GM18502 (cell line): Measurements from ENCODE around the gene CTBP1.
"Not testable (repeated sequence)": the region's sequence is repeated elsewhere in the genome, so short reads cannot be mapped to it uniquely, and the experiment has no call there.

ENCODE experiments used
- ATAC-seq: cut with Tn5 transposase; IDR thresholded peaks from one replicate; pipeline ENCODE4 v1.9.1; 2021; ENCODE audit warnings: mild to moderate bottlenecking; ENCODE audit not compliant: unreplicated experiment, poor library complexity

Gene CTBP1

DNA sequence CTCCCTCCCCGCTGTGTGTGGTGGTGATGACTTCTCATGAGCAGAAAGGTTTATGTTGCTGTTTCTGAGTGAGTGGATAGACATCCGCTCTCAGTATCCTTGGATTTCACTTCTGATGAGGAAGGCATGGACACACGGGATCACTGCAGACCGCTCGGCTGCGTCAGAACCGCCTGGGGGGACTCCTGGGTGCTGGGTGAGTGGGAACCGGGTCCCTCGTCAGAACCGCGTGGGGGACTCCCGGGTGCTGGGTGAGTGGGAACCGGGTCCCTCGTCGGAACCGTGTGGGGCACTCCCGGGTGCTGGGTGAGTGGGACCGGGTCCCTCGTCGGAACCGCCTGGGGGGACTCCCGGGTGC lies 9.0 kb downstream of the CTBP1 start:
- no peak for ATAC-seq

DNA sequence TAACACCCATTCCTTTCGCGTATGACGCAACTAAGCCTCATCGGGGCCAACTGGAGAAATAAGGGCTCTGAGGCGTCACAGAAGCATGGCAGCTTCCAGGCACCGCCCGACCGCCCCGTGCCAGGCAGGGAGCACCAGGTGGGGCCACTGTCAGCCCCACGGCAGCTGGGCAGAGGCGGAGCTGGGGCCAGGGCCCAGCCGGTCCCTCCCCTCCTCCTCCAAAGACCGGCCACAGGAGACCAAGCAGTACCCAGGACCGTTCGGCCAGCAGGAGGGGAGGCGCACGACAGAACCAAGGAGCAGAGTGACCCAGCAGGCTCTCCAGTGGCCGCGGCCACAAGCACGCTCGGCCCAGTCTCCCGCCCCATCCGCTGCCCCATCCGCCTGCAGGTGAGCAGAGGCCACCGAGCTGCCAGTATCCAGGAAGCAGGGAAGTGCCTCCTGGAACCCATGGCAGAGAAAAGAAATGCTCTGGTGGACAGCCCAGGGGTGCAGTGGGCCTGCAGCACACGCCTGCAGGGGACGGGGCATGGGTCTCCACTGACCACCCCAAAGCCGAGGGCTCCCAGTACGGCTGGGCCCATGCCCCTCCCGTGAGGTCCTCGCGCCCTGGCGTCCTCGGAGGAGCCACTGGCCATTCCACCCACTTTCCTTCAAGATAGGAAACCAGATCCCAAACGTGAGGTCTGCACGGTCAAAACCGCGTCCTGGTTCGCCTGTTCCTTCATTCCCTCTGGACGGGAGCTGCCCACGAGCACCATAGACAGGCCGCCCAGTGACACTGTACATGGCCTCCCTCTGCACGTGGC lies 9.6 kb downstream of the CTBP1 start:
- no peak for ATAC-seq

DNA sequence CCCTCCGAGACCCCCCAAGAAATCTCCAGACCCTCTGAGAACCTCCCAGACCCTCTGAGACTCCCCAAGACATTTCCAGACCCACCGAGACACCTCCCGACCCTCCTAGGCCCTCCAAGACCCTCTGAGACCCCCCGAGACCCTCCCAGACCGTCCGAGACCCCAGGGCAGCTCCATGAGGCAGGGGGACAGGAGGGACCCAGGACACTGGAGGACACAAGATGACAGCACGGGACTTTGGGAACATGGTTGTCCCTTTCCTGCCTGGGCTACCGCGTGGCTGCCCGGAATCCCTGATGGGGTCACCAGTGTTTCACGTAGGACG lies 10.3 kb downstream of the CTBP1 start:
- ATAC-seq, result no peak

DNA sequence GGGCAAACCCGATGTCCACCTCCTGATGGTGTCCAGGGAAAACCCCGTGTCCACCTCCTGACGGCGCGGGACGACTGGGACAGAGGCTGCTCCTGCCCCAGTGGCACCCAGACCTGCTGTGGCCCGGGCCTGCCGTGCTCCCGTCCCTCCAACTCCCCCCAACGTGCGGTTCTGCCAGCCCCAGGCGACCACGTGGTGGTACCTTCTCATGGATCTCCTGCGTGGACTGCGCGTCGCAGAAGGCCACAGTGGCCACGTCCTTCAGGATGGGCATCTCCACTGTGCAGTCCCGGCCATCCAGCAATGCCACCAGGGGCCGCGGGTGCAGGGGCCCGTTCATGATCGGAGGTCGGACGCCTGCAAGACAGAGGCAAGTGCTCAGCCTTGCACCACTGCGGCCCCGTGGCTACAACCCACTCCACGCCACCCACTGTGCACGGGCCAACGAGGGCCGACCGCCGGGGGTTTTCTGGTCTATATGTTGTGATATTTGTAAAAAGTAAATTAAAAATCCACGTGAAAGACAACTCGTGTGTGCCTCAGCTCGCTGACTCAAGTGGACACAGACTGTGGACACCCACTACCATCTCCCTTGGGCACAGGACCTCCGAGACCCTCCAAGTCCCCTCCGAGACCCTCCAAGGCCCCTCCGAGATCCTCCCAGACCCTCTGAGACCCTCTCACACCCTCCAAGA lies 10.8 kb downstream of the CTBP1 start:
- ATAC-seq, result no peak

DNA sequence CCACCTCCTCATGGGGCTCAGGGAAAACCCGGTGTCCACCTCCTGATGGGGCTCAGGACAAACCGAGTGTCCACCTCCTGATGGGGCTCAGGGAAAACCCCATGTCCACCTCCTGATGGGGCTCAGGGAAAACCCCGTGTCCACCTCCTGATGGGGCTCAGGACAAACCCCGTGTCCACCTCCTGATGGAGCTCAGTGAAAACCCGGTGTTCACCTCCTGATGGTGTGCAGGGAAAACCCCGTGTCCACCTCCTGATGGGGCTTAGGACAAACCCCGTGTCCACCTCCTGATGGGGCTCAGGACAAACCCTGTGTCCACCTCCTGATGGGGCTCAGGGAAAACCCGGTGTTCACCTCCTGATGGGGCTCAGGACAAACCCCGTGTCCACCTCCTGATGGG lies 11.7 kb downstream of the CTBP1 start:
- not testable (repeated sequence) for ATAC-seq

DNA sequence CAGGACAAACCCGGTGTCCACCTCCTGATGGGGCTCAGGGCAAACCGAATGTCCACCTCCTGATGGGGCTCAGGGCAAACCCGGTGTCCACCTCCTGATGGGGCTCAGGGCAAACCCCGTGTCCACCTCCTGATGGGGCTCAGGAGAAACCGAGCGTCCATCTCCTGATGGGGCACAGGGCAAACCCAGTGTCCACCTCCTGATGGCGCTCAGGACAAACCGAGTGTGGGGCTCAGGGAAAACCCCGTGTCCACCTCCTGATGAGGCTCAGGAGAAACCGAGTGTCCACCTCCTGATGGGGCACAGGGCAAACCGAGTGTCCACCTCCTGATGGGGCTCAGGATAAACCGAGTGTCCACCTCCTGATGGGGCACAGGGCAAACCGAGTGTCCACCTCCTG lies 12.1 kb downstream of the CTBP1 start:
- not testable (repeated sequence) for ATAC-seq

DNA sequence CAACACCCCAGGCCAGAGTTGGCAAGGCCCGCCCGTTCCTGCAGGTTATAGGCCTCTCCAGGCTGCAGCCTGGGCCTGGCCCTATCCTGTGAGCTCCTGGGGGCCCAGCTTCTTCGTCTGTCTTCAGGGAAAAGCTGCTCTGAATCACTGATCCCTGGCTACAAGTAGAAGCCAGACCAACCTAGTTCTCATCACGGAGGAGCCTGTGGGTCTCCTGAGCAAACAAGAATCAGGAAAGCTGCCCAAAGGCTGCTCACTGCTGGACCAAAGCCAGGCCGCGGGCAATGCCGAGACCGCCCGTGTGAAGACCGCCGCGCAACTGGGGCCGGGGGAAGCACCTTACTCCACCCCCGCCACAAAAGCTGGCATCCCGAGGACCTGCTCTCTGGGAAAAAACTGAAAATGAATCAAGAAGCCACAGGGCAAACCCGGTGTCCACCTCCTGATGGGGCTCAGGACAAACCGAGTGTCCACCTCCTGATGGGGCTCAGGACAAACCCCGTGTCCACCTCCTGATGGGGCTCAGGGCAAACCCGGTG lies 12.8 kb downstream of the CTBP1 start:
- no peak for ATAC-seq

DNA sequence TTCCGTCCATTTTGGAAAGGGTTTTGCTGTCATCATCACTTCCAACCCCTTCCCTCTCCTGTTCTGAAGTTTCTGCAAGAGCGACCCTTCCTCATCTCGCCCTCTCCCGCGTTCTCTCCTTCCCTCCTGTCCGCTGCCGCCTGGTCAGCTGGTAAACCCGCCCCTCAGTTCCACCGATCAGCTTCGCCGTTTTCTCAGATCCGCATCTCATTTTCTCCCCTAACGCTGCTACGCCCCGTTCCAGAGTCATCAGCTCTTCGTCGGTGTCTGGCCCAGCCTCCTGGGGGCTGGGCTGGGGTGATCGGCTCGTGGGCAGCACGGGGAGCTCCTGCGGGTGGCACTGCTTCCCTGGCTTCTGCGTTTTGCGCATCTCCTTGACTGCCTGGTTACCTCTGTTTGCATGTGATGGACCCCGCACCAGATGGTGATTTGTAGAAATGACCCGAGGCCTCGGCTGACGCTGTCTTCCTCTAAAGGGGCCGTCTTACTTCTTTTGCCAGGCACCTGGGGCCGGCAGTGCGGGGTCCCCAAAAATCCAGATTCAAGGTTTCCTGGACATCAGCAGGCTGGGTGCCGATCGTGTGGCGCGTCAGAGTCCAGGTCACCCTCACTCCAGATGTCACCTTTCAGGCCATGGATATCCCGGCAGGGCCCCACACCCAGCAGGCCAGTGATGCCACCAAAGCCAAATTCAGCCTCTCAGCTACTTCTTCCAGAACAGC lies 13.4 kb downstream of the CTBP1 start:
- ATAC-seq, result no peak

DNA sequence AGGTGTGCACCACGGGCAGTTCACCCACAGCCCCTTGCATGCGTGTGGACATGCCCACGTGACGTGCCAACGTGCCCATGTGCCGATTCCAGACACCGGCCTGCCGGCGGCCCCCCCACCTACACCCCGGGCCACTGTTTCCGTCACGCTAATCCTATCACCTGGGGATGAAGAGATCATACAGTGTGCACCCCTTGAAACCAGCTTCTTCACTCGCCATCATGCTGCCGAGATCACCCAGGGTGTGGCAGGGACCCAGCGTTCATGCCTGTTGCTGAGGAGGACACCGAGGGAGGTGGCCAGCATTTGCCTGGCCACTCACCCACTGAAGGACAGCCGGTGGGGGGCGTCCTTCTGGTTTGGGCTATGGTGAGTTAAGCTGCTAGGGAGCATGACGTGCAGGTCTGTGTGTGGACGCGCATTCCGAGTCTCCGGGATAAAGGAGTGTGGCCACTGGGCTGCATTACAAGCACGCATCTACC lies 14.1 kb downstream of the CTBP1 start:
- no peak for ATAC-seq

DNA sequence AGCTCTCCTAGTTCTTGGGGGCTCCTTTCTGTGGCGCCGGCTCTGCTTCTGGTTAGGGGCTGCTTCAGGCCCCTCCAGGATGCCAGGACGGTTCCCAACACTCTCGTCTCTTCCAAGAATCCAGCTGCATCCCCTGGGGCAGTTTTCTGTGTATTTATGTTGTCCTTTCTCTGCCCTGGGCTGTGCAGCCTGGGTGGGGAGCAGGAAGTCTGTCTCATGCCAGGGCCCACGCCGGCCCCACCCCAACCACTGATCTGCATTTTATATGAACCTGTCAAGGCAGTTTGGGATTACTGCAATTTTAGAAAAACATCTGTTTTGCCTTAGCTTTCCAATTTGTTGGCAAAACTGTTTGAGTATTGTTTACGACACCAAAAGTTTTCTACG lies 14.6 kb downstream of the CTBP1 start:
- ATAC-seq, result no peak

DNA sequence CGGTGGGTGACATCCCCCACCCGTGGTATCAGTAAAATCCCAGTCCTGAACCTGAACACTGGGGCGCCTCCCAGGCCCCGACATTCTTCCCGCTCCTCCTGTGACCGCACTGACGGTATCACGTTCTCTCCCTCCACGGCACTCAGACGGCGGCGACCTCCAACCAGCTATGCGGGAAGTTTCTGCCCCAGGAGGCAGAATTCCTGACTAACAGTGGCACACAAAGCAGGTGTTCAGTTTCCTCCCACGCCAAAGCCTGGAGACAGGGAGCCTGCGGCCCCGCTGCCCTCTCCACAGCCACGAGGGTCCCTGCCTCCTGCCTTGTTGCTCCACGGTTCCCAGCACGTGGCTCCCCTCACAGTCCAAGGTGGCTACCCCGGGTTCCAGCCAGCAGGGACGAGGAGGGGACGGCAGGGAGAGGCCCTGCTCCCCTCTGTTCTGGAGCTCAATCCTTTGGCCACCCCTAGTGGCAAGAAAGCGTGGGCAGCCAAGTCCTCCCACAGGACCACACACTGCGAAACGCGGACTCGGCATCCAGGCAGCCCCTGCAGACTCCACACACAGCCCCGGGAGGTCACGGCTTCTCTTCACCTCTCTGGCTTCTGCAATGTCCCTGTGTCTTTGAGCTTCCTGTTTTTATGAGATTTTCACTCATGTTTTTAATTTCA lies 15.2 kb downstream of the CTBP1 start:
- no peak for ATAC-seq

DNA sequence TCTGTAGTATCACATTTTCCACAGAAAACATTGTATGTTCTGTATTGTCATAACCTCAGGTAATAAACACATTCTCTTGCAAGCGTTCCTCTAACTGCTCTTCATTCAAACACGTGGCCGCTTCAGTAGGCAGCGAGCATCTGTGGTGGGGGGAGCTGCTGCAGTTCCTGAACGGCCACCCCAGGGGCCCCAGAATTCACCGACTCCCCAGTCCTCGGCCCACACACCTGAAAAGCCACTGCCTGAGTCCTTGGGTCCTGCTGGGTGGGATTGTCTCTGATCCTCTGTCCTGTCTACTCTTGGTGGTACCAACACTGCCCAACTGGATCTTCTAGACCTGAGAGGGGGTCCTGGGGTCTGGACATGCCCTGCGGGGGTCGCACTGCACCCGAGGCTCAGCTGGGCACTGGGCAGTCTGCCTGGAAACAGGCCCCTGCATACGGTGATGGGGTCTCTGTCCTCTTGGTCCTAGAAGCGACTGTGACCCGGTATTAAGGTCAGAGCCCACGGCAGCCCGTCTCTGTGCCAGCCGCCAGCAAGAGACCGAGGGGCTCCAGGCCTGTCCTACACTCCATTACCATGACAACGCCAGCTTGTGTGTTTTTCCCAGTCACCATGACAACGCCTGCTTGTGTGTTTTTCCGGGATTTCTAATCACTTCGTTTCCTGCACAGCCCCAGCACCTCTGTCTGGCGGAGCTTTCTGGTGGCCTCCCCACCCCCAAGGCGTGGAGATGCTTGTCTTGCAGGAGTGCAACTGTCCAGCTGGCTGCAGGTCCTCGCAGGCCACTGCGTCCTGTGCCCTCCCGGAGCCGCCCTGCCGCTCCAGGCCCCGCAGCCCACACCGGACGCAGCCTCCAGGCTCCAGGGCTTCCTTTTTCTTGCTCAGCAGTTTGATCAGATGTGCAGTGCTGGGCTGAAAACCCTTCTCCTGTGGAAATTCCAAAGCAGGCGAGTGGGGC lies 16.0 kb downstream of the CTBP1 start:
- ATAC-seq, result no peak

DNA sequence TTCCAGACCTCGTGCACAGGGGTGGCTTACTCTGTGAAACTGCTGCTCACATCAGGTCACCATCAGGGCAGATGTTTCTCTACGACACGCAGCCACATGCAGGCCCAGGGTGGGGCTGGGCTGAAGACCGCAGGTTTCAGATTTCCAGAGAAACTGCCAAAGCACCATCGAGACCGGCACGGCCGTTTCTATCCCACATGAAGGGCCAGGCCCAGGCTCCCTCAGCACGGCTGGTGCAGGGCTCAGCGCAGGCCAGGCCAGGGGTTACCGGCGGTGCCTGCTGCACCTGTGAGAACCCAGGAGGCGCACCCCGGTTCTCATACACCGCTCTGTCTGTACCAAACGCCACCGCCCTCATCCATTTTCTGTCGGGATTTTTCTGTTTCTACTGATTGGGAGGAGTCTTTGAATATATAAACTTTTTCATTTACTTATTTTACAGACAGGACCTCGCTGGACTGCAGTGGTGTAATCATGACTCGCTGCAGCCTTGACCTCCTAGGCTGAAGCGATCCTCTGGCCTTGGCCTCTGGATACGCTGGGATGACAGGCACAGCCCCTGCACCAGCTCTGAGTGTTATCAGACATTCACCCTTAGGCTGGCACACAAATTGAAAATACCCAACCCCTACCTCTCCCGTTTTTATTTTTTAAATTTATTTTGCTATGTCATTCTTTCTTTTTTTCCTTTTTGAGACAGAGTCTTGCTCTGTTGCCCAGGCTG lies 17.1 kb downstream of the CTBP1 start:
- ATAC-seq, result no peak

DNA sequence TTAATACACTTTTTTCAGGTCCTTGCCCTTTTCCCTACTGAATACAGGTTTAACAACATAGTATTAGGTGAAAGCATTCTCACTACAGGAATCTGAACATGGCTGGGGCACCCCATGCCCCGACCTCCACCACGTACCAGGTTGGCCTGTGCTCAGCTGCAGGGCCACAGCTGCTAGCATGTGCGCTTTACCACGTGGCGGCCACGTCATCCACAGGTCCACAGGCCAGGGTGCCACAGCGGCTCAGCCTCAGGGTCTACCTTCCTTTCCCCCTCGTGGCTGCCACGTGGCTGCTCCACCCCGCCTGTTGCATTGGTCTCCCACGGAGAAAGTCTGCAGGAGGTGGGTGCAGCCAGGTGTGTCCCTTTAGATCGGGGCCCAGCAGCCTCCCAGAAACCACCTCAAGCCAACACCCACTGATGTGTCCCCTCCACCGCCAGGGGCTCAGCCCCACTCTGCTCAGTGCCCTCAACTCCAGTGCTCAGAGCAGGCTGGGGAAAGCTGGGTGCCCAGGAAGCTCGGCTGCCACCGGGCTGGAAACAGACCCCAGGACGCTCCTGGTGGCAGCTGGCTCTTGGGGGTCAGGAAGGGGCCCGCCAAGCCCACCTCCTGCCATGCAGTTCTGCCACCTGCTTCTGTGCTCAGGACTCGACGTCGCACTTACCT lies 17.8 kb downstream of the CTBP1 start:
- no peak for ATAC-seq

DNA sequence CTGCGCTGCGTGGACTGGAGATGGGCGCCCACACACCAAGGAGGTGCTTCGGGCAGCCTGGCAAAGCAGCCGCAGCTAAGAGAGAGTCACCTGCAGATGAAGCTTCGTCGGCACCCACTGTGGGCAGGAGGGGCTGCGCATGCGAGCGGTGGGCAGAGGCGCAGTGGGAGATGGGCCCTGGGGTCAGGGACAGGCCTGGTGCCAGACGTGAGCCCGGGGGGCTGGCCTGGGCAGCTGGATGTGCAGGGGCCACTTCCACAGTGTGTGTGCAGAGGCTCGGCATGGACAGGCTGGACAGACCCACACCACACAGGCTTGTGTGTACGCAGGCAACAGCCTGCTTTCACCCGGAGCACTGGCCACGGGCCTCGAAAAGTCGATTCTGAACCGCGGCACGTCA lies 18.6 kb downstream of the CTBP1 start:
- ATAC-seq, result no peak

DNA sequence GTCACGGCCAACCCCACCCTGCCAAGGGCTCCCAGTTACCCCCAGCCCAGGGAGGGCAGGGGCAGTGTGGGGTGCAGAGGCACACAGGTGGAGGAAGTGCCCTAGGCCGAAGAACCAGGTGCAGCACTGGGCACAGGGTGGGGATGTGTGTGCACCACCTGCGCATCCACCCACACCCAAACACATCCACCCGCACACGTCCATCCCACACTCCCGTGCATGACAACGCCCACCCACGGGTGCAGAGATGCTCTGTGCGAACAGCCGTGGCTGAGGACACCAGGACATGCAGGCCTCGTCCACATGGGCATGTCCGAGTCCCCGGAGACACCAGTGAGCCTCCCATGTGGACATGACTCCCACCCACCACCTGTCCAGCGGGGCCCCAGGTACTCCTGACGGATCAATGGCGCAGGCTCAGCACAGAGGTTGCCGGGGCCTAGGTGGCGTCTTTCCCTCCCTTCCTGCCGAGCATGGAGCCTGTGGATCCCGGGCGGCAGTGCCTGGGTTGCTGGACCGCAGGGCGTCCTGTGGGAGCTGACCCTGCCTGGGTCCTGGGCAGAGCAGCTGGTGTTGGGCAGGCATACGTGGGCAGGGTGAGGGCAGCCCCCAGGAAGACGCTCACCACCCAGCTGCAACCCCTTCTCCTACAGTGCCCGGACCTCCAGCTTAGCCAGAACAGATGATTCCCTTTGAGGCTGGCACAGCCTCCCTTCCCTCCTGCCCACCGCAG lies 19.6 kb downstream of the CTBP1 start:
- ATAC-seq, result no peak

DNA sequence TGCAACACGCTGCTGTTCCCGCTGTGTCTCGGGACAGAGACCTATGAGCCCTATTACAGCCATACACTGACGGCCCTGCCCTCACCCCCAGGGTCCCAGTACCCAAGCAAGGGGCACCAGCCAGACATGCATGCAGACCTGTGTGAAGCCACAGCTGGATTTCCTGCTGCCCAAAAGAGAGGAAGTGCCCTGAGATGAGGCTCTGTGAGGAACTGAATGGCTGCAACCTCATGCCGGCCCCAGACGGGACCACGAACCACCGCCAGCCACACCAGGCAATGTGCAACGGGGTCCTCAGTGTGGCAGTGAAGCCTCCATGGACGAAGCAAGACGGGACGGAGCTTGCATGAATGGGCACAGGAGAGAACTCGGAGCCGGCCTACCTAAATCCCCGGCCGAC lies 21.1 kb downstream of the CTBP1 start:
- ATAC-seq, result no peak

DNA sequence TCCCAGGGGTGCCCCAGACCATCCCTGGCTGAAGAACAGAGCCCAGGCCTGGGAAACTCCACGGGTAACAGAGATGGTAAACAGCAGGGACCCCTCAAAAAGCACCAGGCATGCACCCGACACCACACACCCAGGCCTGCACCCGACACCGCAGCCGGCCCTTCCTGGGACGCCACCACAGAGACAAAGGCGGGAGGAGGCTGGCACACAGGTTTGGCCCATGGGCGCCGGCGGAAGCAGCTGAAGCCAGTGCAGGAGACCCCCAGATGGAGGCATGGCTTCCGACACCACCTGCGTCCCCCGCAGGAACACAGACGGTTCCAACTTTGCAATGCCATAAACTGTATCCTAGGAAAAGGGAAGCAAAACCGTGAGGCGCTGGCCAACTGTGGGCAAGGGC lies 22.3 kb downstream of the CTBP1 start:
- no peak for ATAC-seq
